ENCODE measurements around the gene FALEC. TPM values are rescaled to one million over a fixed set of nuclear protein-coding genes. Genes with fewer than 3 reads are reported as not detected.

Gene FALEC
- total and polyA plus RNA-seq, 9 of the 15 experiments (the other 6 are each of a cell fraction or from before 2014, with no cell fraction given) = 0.15 to 1.8 (median 0.53) TPM; not detected in 5

- TF ChIP-seq MGA (IDR thresholded peaks at IDR 0.05) = no peak
- TF ChIP-seq RREB1 (CRISPR knock-in tag; IDR thresholded peaks at IDR 0.05) = peak; percentile 45; the same call in 1 of the 2 replicates
- no peak for TF ChIP-seq RBM25 (IDR thresholded peaks at IDR 0.05; ENCODE audit: low read depth, low read length, severe bottlenecking)
These were observed 45.9 kb downstream of the FALEC start (continued) for GRCh38 chr1:150561254-150561973.

Measured in K562 (cell line).